BE2C (cell line): Measurements from ENCODE around the gene B4GALNT1.

ENCODE experiments used
- DNase-seq: peaks from one replicate; pipeline ENCODE4 v3.0.0-alpha.2; 2020
- H3K27me3 ChIP-seq: fragments of 250-450 bp; sonication (Bioruptor Pico); 2 replicates; pipeline ENCODE4 v1.5.1; 2020; ENCODE audit warnings: mild to moderate bottlenecking
- H3K36me3 ChIP-seq: fragments of 250-450 bp; sonication (Bioruptor Pico); 2 replicates; pipeline ENCODE4 v1.5.1; 2020; ENCODE audit warnings: mild to moderate bottlenecking
- H3K4me1 ChIP-seq: fragments of 250-450 bp; sonication (Bioruptor Pico); 2 replicates; pipeline ENCODE4 v1.5.1; 2020
- H3K4me3 ChIP-seq: 2 replicates; pipeline ENCODE4 v1.5.1; 2011; ENCODE audit warnings: low read depth, low read length
- H3K9me3 ChIP-seq: fragments of 250-450 bp; sonication (Bioruptor Pico); 2 replicates; pipeline ENCODE4 v1.5.1; 2020
- TF ChIP-seq, protein P1 (sequence below): IDR thresholded peaks from 2 replicates; pipeline ENCODE4 v1.5.1; 2012; ENCODE audit warnings: mild to moderate bottlenecking, low read depth, low read length

Gene B4GALNT1

DNA sequence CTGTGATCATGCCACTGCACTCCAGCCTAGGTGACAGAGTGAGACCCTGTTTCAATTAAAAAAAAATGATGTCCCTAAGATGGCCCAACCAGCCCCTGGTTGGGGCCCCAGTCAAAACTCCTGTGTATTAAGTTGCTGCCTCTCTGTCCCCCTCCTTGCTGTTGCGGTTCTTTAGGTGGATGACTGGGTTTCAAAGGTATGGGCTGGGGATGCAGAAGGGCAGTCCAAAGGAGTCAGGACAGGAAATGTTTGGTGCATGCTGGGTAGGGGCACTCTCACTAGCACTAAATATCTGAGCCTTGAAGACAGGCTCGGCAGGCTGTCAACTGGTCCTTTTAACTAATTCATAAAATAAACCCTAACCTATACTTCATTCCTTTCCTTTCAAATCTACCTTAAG lies 54.0 kb downstream of the B4GALNT1 start:
- no peaks in the 10 kb centered on the region for H3K4me1 ChIP-seq
- H3K36me3 ChIP-seq: peaks cover 13% of the 10 kb centered on the region
- DNase-seq: no peak
- H3K9me3 ChIP-seq: no peaks in the 10 kb centered on the region
- TF ChIP-seq, protein P1, sequence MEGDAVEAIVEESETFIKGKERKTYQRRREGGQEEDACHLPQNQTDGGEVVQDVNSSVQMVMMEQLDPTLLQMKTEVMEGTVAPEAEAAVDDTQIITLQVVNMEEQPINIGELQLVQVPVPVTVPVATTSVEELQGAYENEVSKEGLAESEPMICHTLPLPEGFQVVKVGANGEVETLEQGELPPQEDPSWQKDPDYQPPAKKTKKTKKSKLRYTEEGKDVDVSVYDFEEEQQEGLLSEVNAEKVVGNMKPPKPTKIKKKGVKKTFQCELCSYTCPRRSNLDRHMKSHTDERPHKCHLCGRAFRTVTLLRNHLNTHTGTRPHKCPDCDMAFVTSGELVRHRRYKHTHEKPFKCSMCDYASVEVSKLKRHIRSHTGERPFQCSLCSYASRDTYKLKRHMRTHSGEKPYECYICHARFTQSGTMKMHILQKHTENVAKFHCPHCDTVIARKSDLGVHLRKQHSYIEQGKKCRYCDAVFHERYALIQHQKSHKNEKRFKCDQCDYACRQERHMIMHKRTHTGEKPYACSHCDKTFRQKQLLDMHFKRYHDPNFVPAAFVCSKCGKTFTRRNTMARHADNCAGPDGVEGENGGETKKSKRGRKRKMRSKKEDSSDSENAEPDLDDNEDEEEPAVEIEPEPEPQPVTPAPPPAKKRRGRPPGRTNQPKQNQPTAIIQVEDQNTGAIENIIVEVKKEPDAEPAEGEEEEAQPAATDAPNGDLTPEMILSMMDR: no peak
- no peak overlapping the region for H3K4me3 ChIP-seq
- H3K27me3 ChIP-seq: no peaks in the 10 kb centered on the region

DNA sequence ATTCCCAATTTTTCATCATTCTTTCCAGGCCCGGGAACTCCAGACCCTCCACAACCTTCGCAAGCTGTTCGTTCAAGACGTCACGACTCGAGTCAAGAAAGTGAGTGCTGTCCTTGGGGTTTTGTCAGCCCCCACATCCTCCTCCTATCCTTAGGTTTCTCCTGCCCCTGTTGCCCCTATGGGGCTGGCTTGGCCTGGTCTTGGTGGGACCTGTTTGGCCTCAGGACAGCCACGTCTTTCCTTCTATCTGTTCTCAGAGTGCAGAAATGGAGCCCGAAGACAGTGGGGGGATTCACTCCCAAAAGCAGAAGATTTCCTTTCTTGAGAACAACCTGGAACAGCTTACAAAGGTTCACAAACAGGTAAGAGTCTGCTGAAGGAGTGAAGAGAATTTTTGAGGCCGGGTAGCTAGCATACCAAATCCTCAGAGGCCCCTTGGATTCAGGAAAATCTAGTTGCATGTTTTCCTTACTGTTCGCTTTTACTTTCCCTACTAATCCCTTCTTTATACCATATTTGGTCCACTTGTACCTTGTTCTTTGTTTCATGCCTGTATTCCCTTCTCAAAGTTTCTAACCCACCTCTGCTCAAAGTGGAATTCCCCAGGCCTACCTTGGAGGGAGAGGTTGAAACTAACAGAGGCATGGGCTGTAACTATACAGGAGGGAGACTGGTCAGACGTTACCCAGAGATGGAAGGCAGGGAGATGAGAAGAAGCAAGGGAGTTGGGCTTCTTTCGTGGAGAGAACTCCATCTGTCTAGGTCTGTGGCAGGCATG lies 54.8 kb downstream of the B4GALNT1 start:
- Histone ChIP-seq H3K4me1 (no peaks in the 10 kb centered on the region), H3K27me3 (no peaks in the 10 kb centered on the region), H3K9me3 (no peaks in the 10 kb centered on the region), H3K4me3 (no peak overlapping the region), H3K36me3 (peaks cover 13% of the 10 kb centered on the region)
- no peak for DNase-seq
- TF ChIP-seq, protein P1: no peak

DNA sequence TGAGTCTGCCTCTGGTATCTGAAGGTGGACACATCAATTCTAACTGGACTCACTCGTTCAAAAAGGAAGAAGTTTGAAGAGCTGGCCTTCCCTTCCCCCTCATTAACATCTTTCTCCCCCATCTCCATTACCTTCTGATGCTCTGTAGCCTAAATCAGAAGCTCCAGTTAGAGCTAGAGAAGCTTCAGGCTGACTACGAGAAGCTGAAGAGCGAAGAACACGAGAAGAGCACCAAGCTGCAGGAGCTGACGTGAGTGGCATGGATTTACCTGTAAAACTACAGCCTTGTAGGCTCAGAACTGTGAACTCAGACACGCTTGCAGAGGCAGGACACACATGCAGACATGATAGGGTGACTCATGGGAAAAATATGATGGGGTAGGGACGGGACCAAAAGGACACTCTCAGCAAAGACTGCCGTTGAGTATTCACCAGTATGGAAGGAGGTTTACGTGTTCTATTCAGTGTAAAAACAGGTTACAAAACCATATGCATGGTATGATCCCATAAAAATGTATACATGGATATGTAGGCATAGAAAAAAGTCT lies 56.3 kb downstream of the B4GALNT1 start:
- Histone ChIP-seq H3K9me3 (no peaks in the 10 kb centered on the region), H3K4me3 (no peak overlapping the region), H3K4me1 (no peaks in the 10 kb centered on the region), H3K27me3 (no peaks in the 10 kb centered on the region), H3K36me3 (peaks cover 24% of the 10 kb centered on the region)
- TF ChIP-seq, protein P1: no peak
- no peak for DNase-seq
